AG09309 (cell line): ENCODE results near the gene MAST4.

Experiments used
- DNase-seq: peaks from one replicate; pipeline ENCODE4 v3.0.0-alpha.2; 2010; ENCODE audit warnings: low read depth
- H3K4me3 ChIP-seq: 2 replicates; pipeline ENCODE4 v1.5.1; 2011; ENCODE audit warnings: mild to moderate bottlenecking, low read depth, low read length, moderate library complexity; ENCODE audit not compliant: control insufficient read depth
- CTCF ChIP-seq: IDR thresholded peaks from 2 replicates; pipeline ENCODE4 v1.5.1; 2011; ENCODE audit warnings: mild to moderate bottlenecking, low read depth, low read length, inconsistent platforms; ENCODE audit not compliant: insufficient read depth, control insufficient read depth; ENCODE audit errors: missing control alignments

Gene MAST4

GRCh38 chr5:67135381-67135984 lies 539.3 kb downstream of the MAST4 start:
- H3K4me3 ChIP-seq = no peak overlapping the region
- no peak for DNase-seq
- no peak for TF ChIP-seq CTCF

- H3K4me3 ChIP-seq = no peak overlapping the region
- no peak for TF ChIP-seq CTCF
- DNase-seq = no peak
Observed at GRCh38 chr5:67139030-67139429, 542.8 kb downstream of the MAST4 start.

GRCh38 chr5:67140413-67140812 lies 544.2 kb downstream of the MAST4 start:
- H3K4me3 ChIP-seq = no peak overlapping the region
- no peak for DNase-seq
- no peak for TF ChIP-seq CTCF

- H3K4me3 ChIP-seq = no peak overlapping the region
- no peak for TF ChIP-seq CTCF
- DNase-seq = no peak
Observed at GRCh38 chr5:67141644-67142043, 545.5 kb downstream of the MAST4 start.

- no peak for DNase-seq
- no peak for TF ChIP-seq CTCF
- no peak overlapping the region for H3K4me3 ChIP-seq
Observed at GRCh38 chr5:67142816-67143215, 546.6 kb downstream of the MAST4 start.

GRCh38 chr5:67143549-67143948 lies 547.4 kb downstream of the MAST4 start:
- no peak overlapping the region for H3K4me3 ChIP-seq
- no peak for TF ChIP-seq CTCF
- DNase-seq = no peak
